ENCODE measurements around the gene HDAC4.
"Not testable (repeated sequence)": the region's sequence is repeated elsewhere in the genome, so short reads cannot be mapped to it uniquely, and the experiment has no call there.

The HDAC4 gene

GRCh38 chr2:239042551-239043320 lies 358.1 kb downstream of the HDAC4 start:
- no peak for DNase-seq (ENCODE audit: low spot score)

GRCh38 chr2:239042046-239042445 lies 358.8 kb downstream of the HDAC4 start:
- no peak for DNase-seq (ENCODE audit: low spot score)

GRCh38 chr2:239041062-239041461 lies 359.8 kb downstream of the HDAC4 start:
- no peak for DNase-seq (ENCODE audit: low spot score)

- no peak for DNase-seq (ENCODE audit: low spot score)
Observed at GRCh38 chr2:239040152-239040761, 360.6 kb downstream of the HDAC4 start.

- DNase-seq (ENCODE audit: low spot score) = no peak
Observed at GRCh38 chr2:239039479-239039861, 361.4 kb downstream of the HDAC4 start.

- DNase-seq (ENCODE audit: low spot score) = no peak
Observed at GRCh38 chr2:239038773-239039478, 361.9 kb downstream of the HDAC4 start.

GRCh38 chr2:239038284-239038683 lies 362.5 kb downstream of the HDAC4 start:
- DNase-seq (ENCODE audit: low spot score) = not testable (repeated sequence)

GRCh38 chr2:239037559-239037910 lies 363.3 kb downstream of the HDAC4 start:
- no peak for DNase-seq (ENCODE audit: low spot score)

GRCh38 chr2:239036819-239037558 lies 363.8 kb downstream of the HDAC4 start:
- no peak for DNase-seq (ENCODE audit: low spot score)

GRCh38 chr2:239035997-239036731 lies 364.7 kb downstream of the HDAC4 start:
- DNase-seq (ENCODE audit: low spot score) = no peak

- peak; percentile 94 for DNase-seq (ENCODE audit: low spot score)
Observed at GRCh38 chr2:239035361-239035814, 365.4 kb downstream of the HDAC4 start.

GRCh38 chr2:239034561-239035341 lies 366.1 kb downstream of the HDAC4 start:
- no peak for DNase-seq (ENCODE audit: low spot score)

- DNase-seq (ENCODE audit: low spot score) = no peak
Observed at GRCh38 chr2:239033801-239034560, 366.8 kb downstream of the HDAC4 start.

GRCh38 chr2:239029958-239030357 lies 370.9 kb downstream of the HDAC4 start:
- DNase-seq (ENCODE audit: low spot score) = no peak

- DNase-seq (ENCODE audit: low spot score) = no peak
Observed at GRCh38 chr2:239028253-239028619, 372.6 kb downstream of the HDAC4 start.

- DNase-seq (ENCODE audit: low spot score) = no peak
Observed at GRCh38 chr2:239027391-239028252, 373.2 kb downstream of the HDAC4 start.

- no peak for DNase-seq (ENCODE audit: low spot score)
Observed at GRCh38 chr2:239026711-239027361, 374.0 kb downstream of the HDAC4 start.

GRCh38 chr2:239025951-239026461 lies 374.8 kb downstream of the HDAC4 start:
- no peak for DNase-seq (ENCODE audit: low spot score)

All from AG08396 (cell line).